Ishikawa (cell line): Measurements from ENCODE around the gene GPR148.

ENCODE experiments used
- CEBPB ChIP-seq: IDR thresholded peaks from 2 replicates; pipeline ENCODE4 v1.6.1; 2012
- CREB1 ChIP-seq: IDR thresholded peaks from 2 replicates; pipeline ENCODE4 v1.6.1; 2012; ENCODE audit warnings: low read depth
- EGR1 ChIP-seq: IDR thresholded peaks from 2 replicates; pipeline ENCODE4 v1.6.1; 2012
- EP300 ChIP-seq: IDR thresholded peaks from 2 replicates; pipeline ENCODE4 v1.6.1; 2012; ENCODE audit warnings: borderline replicate concordance
- FOXM1 ChIP-seq: IDR thresholded peaks from 2 replicates; pipeline ENCODE4 v1.6.1; 2012; ENCODE audit warnings: low read depth, borderline replicate concordance
- NFIC ChIP-seq: IDR thresholded peaks from 2 replicates; pipeline ENCODE4 v1.6.1; 2012
- RAD21 ChIP-seq: IDR thresholded peaks from 2 replicates; pipeline ENCODE4 v1.6.1; 2012; ENCODE audit warnings: low read depth
- REST ChIP-seq: IDR thresholded peaks from 2 replicates; pipeline ENCODE4 v1.6.1; 2012; ENCODE audit warnings: low read depth, mild to moderate bottlenecking
- TAF1 ChIP-seq: IDR thresholded peaks from 2 replicates; pipeline ENCODE4 v1.6.1; 2012; ENCODE audit warnings: low read depth, mild to moderate bottlenecking
- TCF12 ChIP-seq: IDR thresholded peaks from 2 replicates; pipeline ENCODE4 v1.6.1; 2012; ENCODE audit warnings: low read depth
- TEAD4 ChIP-seq: IDR thresholded peaks from 2 replicates; pipeline ENCODE4 v1.6.1; 2012
- YY1 ChIP-seq: IDR thresholded peaks from 2 replicates; pipeline ENCODE4 v1.6.1; 2012; ENCODE audit warnings: low read depth
- ZBTB7A ChIP-seq: IDR thresholded peaks from 2 replicates; pipeline ENCODE4 v1.6.1; 2012; ENCODE audit warnings: low read depth
- TF ChIP-seq, protein P1 (sequence below): IDR thresholded peaks from 2 replicates; pipeline ENCODE4 v1.6.1; 2012
- TF ChIP-seq, protein P2 (sequence below): IDR thresholded peaks from 2 replicates; pipeline ENCODE4 v1.6.1; 2012

Gene GPR148

DNA sequence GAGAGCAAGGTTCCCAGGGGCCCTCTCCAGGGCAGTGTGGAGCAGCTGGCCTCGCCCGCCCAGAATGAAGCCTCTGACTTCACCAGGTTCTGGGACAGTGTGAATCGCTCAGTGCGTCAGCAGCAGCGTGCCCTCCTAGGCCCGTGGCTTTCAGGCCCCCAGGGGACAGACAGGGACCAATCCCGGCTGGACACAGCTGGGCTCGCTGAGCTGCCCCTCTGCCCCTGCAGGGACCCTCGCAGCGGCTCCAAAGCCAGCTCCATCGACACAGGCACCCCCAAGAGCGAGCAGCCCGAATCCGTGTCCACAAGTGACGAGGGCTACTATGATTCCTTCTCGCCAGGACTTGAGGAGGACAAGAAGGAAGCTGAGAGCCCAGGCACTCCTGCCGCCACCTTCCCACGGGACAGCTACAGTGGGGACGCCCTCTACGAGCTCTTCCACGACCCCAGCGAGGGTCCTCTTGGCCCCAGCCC is 34.1 kb downstream of the GPR148 start:
- no peak for TF ChIP-seq FOXM1
- TF ChIP-seq TCF12 = no peak
- no peak for TF ChIP-seq YY1
- TF ChIP-seq, protein P1, sequence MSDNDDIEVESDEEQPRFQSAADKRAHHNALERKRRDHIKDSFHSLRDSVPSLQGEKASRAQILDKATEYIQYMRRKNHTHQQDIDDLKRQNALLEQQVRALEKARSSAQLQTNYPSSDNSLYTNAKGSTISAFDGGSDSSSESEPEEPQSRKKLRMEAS = no peak
- no peak for TF ChIP-seq EGR1
- no peak for TF ChIP-seq EP300
- TF ChIP-seq CREB1 = no peak
- TF ChIP-seq ZBTB7A = no peak
- no peak for TF ChIP-seq NFIC
- TF ChIP-seq REST = no peak
- no peak for TF ChIP-seq TEAD4
- no peak for TF ChIP-seq CEBPB
- TF ChIP-seq, protein P2, sequence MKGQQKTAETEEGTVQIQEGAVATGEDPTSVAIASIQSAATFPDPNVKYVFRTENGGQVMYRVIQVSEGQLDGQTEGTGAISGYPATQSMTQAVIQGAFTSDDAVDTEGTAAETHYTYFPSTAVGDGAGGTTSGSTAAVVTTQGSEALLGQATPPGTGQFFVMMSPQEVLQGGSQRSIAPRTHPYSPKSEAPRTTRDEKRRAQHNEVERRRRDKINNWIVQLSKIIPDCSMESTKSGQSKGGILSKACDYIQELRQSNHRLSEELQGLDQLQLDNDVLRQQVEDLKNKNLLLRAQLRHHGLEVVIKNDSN = no peak

GRCh38 chr2:130763405-130763804 is 34.5 kb downstream of the GPR148 start:
- TF ChIP-seq EGR1 (no peak), ZBTB7A (no peak), TCF12 (no peak), YY1 (no peak), CEBPB (no peak), NFIC (no peak), TEAD4 (no peak), TAF1 (no peak), RAD21 (no peak), REST (no peak), FOXM1 (no peak), CREB1 (no peak), EP300 (no peak)
- TF ChIP-seq, protein P2 = no peak
- TF ChIP-seq, protein P1 = no peak

DNA sequence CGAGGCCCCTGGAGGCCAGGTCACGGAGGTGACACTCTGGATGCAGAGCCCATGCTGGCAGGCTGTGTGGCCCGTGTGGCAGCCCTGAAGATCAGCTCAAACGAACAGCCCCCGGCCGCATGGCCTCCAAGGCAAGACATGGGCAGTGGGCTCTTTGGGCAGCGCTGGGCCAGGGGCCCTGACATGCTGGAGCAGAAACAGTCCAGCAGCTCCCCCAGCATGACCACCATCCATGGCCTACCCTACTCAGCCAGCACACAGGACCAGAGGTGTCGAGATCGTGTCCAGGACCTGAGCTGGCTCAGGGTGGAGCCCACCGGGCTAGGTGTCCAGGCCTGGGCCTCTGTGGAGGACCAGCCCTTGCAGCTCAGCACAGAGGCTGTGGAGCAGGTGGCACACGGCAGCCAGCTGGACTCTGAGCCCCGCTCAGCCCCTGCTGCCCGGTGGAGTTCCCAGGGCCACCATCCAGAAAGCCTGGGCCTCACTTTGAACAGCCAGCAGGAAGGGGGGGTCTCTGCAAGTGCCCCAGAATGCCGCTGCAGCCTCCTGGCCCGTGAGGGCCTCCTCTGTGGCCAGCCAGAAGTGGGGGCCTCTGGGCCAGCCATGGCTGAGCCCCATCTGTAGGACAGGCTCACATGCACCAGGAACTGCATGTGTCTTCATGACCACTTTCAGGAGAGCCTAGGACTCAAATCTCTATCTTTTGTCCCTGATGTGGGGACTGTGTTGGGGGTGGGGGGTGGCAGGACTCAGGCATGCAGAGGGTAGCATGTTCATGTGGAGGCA is 35.4 kb downstream of the GPR148 start:
- TF ChIP-seq TAF1 (no peak), CREB1 (no peak), CEBPB (no peak), ZBTB7A (no peak), EP300 (no peak), RAD21 (no peak), TEAD4 (no peak), YY1 (no peak), FOXM1 (no peak), REST (no peak), TCF12 (no peak), NFIC (no peak), EGR1 (no peak)
- TF ChIP-seq, protein P1 = no peak
- TF ChIP-seq, protein P2 = no peak

DNA sequence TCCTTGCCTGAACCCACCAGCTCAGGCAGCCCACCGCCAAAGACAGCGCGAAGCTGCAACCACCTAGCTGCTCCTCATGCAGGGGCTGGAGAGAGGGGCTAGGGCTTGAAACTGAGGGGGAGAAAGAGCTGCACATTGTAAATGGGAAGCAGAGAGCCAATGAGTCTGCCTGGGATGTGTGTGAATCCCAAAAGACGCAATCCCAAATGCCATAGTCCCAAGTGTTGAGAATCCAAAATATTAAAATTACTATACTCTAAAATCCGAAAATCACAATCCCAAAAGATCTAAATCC is 35.9 kb downstream of the GPR148 start:
- TF ChIP-seq TCF12 = no peak
- TF ChIP-seq CREB1 = no peak
- TF ChIP-seq, protein P1 = no peak
- TF ChIP-seq ZBTB7A = no peak
- TF ChIP-seq CEBPB = no peak
- TF ChIP-seq EP300 = no peak
- no peak for TF ChIP-seq NFIC
- no peak for TF ChIP-seq REST
- no peak for TF ChIP-seq TEAD4
- TF ChIP-seq YY1 = no peak
- TF ChIP-seq, protein P2 = no peak
- TF ChIP-seq RAD21 = no peak
- no peak for TF ChIP-seq FOXM1
- no peak for TF ChIP-seq TAF1
